HAP-1 (cell line): ENCODE measurements around the gene SASH3.

Experiments
- DNase-seq, 2 experiments: peaks; one replicate each; pipeline ENCODE4 v3.0.0-alpha.2; 2016 to 2020; ENCODE audit warnings: low spot score in 2 of 2
- H3K27me3 ChIP-seq: fragments of 250-450 bp; sonication (Bioruptor Pico); 2 replicates; pipeline ENCODE4 v1.5.1; 2020; ENCODE audit warnings: low read depth, mild to moderate bottlenecking, moderate library complexity
- H3K36me3 ChIP-seq: fragments of 250-450 bp; sonication (Bioruptor Pico); replicated peaks from 2 replicates; pipeline ENCODE4 v1.5.1; 2020; ENCODE audit warnings: mild to moderate bottlenecking
- H3K4me1 ChIP-seq: fragments of 250-450 bp; sonication (Bioruptor Pico); 2 replicates; pipeline ENCODE4 v1.5.1; 2020; ENCODE audit warnings: mild to moderate bottlenecking
- H3K4me3 ChIP-seq: fragments of 250-450 bp; sonication (Bioruptor Pico); 2 replicates; pipeline ENCODE4 v1.5.1; 2020; ENCODE audit warnings: mild to moderate bottlenecking, moderate library complexity
- H3K9me3 ChIP-seq: fragments of 250-450 bp; sonication (Bioruptor Pico); 2 replicates; pipeline ENCODE4 v1.5.1; 2020; ENCODE audit warnings: mild to moderate bottlenecking, moderate library complexity
- in situ Hi-C: fragments of 300-500 bp; cut with MboI; formaldehyde crosslinking; loops from 3 replicates; pipeline ENCODE4 v1.14.3; 2020; ENCODE audit warnings: low sequenced_read_pairs, inconsistent platforms, mixed read lengths

The SASH3 gene

GRCh38 chrX:129747533-129747932 lies 32.2 kb upstream of the SASH3 start:
- H3K27me3 ChIP-seq: no peaks in the 10 kb centered on the region; the same call in 1 of the 2 replicates
- no peaks in the 10 kb centered on the region for H3K4me1 ChIP-seq
- in situ Hi-C loops: no loop called here

GRCh38 chrX:129748305-129748704 lies 31.4 kb upstream of the SASH3 start:
- no peaks in the 10 kb centered on the region; the same call in 1 of the 2 replicates for H3K27me3 ChIP-seq
- H3K4me3 ChIP-seq: no peak overlapping the region
- H3K36me3 ChIP-seq: no peaks in the 10 kb centered on the region
- no peaks in the 10 kb centered on the region for H3K9me3 ChIP-seq
- no peaks in the 10 kb centered on the region for H3K4me1 ChIP-seq
- no peak for DNase-seq
- in situ Hi-C loops: no loop called here

More at GRCh38 chrX:129747533-129747932, 32.2 kb upstream of the SASH3 start:
- Histone ChIP-seq H3K9me3 (no peaks in the 10 kb centered on the region), H3K36me3 (no peaks in the 10 kb centered on the region), H3K4me3 (no peak overlapping the region)
- DNase-seq: no peak

GRCh38 chrX:129749069-129749468 lies 30.7 kb upstream of the SASH3 start:
- H3K4me3 ChIP-seq: no peak overlapping the region
- no peaks in the 10 kb centered on the region for H3K9me3 ChIP-seq
- in situ Hi-C loops: no loop called here
- DNase-seq: no peak
- no peaks in the 10 kb centered on the region for H3K4me1 ChIP-seq
- H3K36me3 ChIP-seq: no peaks in the 10 kb centered on the region
- no peaks in the 10 kb centered on the region; the same call in 1 of the 2 replicates for H3K27me3 ChIP-seq

GRCh38 chrX:129750971-129751370 lies 28.8 kb upstream of the SASH3 start:
- H3K27me3 ChIP-seq: no peaks in the 10 kb centered on the region; the same call in 1 of the 2 replicates
- DNase-seq: no peak
- no peaks in the 10 kb centered on the region for H3K9me3 ChIP-seq
- in situ Hi-C loops: no loop called here
- H3K36me3 ChIP-seq: no peaks in the 10 kb centered on the region
- H3K4me1 ChIP-seq: no peaks in the 10 kb centered on the region
- no peak overlapping the region for H3K4me3 ChIP-seq

- in situ Hi-C loops: no loop called here
- no peak overlapping the region for H3K4me3 ChIP-seq
- no peaks in the 10 kb centered on the region for H3K9me3 ChIP-seq
- H3K4me1 ChIP-seq: no peaks in the 10 kb centered on the region
- no peaks in the 10 kb centered on the region; the same call in 1 of the 2 replicates for H3K27me3 ChIP-seq
- peak in 1 of 2 experiments; percentile 29 for DNase-seq
- H3K36me3 ChIP-seq: no peaks in the 10 kb centered on the region
These were observed 25.4 kb upstream of the SASH3 start for GRCh38 chrX:129754056-129755024.

GRCh38 chrX:129755779-129756650 lies 23.7 kb upstream of the SASH3 start:
- Histone ChIP-seq H3K4me3 (no peak overlapping the region), H3K27me3 (no peaks in the 10 kb centered on the region), H3K9me3 (no peaks in the 10 kb centered on the region), H3K4me1 (no peaks in the 10 kb centered on the region), H3K36me3 (no peaks in the 10 kb centered on the region)
- peak in 1 of 2 experiments; percentile 33 for DNase-seq
- in situ Hi-C loops: no loop called here

GRCh38 chrX:129759576-129760061 lies 20.1 kb upstream of the SASH3 start:
- DNase-seq: no peak
- in situ Hi-C loops: no loop called here
- H3K4me3 ChIP-seq: no peak overlapping the region
- H3K27me3 ChIP-seq: no peaks in the 10 kb centered on the region
- no peaks in the 10 kb centered on the region for H3K9me3 ChIP-seq
- H3K4me1 ChIP-seq: no peaks in the 10 kb centered on the region
- no peaks in the 10 kb centered on the region for H3K36me3 ChIP-seq

- no peaks in the 10 kb centered on the region for H3K36me3 ChIP-seq
- H3K9me3 ChIP-seq: no peaks in the 10 kb centered on the region
- no peaks in the 10 kb centered on the region for H3K4me1 ChIP-seq
- no peak for DNase-seq
- no peaks in the 10 kb centered on the region for H3K27me3 ChIP-seq
- in situ Hi-C loops: no loop called here
- H3K4me3 ChIP-seq: no peak overlapping the region
These were observed 19.6 kb upstream of the SASH3 start for GRCh38 chrX:129760155-129760554.

GRCh38 chrX:129760981-129761380 lies 18.8 kb upstream of the SASH3 start:
- in situ Hi-C loops: no loop called here
- Histone ChIP-seq H3K36me3 (no peaks in the 10 kb centered on the region), H3K27me3 (no peaks in the 10 kb centered on the region), H3K4me3 (no peak overlapping the region), H3K4me1 (no peaks in the 10 kb centered on the region), H3K9me3 (no peaks in the 10 kb centered on the region)
- no peak for DNase-seq

- no peak for DNase-seq
- no peaks in the 10 kb centered on the region for H3K36me3 ChIP-seq
- in situ Hi-C loops: no loop called here
- H3K9me3 ChIP-seq: no peaks in the 10 kb centered on the region
- no peaks in the 10 kb centered on the region for H3K4me1 ChIP-seq
- no peak overlapping the region for H3K4me3 ChIP-seq
- no peaks in the 10 kb centered on the region for H3K27me3 ChIP-seq
These were observed 18.2 kb upstream of the SASH3 start for GRCh38 chrX:129761596-129761995.

GRCh38 chrX:129762448-129762847 lies 17.3 kb upstream of the SASH3 start:
- H3K4me1 ChIP-seq: no peaks in the 10 kb centered on the region
- no peaks in the 10 kb centered on the region for H3K9me3 ChIP-seq
- no peaks in the 10 kb centered on the region for H3K27me3 ChIP-seq
- H3K36me3 ChIP-seq: no peaks in the 10 kb centered on the region
- in situ Hi-C loops: no loop called here
- no peak overlapping the region for H3K4me3 ChIP-seq
- DNase-seq: no peak

- Histone ChIP-seq H3K27me3 (no peaks in the 10 kb centered on the region), H3K36me3 (no peaks in the 10 kb centered on the region), H3K4me3 (no peak overlapping the region), H3K9me3 (no peaks in the 10 kb centered on the region), H3K4me1 (no peaks in the 10 kb centered on the region)
- in situ Hi-C loops: no loop called here
- DNase-seq: no peak
These were observed 16.1 kb upstream of the SASH3 start for GRCh38 chrX:129763666-129764065.

GRCh38 chrX:129768186-129768585 lies 11.6 kb upstream of the SASH3 start:
- Histone ChIP-seq H3K27me3 (no peaks in the 10 kb centered on the region), H3K4me3 (no peak overlapping the region), H3K36me3 (no peaks in the 10 kb centered on the region), H3K4me1 (no peaks in the 10 kb centered on the region), H3K9me3 (no peaks in the 10 kb centered on the region)
- in situ Hi-C loops: no loop called here
- no peak for DNase-seq
